ENCODE results near the gene TTN.
"Not testable (repeated sequence)": the region's sequence is repeated elsewhere in the genome, so short reads cannot be mapped to it uniquely, and the experiment has no call there.

Gene TTN

DNA sequence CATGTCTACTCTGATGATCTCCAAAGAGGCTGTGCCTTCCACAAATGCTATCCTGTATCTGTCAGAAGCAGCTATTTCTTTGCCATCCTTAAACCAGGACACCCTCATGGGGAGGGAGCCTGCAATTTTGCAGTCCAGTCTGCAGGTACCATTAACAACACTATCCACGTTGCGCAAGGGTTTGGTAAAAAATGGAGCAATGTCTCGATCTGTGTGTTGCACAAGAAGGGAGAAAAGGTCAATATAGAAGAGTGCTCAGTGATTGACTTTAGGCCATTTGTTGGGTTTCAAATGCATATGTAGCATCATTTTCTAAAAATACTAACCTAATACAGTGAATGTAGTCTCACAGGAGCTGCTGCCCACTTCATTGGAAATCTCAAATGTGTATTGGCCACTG lies 74.3 kb downstream of the TTN start:
- DNase-seq = no peak

DNA sequence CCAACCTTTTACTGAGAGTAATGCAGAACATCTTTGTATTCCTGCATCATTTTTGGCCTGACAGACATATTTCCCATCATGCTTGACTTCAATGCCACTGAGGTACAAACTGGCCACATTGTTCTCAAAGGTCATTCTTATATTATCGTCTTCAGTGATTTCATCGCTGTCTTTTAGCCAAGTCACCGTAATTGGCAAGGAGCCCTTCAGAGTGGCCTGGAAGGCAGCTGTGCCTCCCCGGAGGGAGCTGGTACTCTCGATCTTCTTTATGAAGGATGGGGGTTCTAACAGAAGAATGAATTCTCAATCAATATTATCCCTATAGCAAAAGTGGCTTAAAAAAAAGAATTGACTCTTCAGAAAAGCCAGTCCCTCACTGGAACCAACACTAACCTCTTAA lies 75.9 kb downstream of the TTN start:
- DNase-seq = no peak

DNA sequence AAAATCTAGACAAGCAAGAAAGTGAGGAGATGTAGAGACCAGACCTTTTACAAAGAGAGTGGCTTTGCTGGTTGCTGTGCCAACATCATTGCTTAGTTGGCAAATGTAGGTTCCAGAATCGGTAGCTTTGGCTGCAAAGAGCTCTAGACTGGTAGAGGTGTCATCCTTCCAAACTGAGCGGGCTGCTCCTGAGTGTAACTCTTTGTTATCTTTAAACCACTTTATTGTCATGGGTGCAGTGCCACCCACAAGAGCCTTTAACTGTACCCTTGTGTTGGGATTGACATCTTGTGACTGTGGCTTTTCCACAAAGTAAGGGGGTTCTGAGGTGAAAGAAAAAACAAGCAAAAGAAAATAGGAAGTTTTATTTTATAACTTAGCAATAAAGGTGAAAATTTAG lies 77.2 kb downstream of the TTN start:
- no peak for DNase-seq

DNA sequence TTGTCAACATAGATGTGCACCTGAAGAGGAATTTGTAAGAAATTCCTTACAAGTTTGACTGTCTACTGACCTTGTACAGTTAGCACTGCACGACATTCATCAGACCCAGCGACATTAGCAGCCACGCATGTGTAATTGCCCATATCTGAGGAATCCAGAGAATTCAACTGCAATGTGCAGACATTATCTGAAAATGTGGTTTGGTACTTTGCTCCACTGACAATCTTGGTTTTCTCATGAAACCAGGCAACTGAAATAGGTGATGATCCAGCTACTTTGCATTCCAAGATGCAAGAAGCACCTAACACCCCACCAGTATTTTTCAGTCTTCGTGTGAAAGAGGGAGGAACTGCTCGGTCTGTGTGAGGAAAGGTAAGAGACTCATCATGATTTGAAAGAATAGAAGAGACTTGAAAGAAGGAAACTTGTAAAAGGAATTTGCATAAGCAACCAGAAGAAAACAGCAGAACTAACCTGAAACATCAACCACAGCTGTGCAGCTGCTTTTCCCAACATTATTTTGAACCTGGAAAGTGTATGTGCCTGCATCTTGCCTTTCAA lies 83.4 kb downstream of the TTN start:
- no peak for DNase-seq

DNA sequence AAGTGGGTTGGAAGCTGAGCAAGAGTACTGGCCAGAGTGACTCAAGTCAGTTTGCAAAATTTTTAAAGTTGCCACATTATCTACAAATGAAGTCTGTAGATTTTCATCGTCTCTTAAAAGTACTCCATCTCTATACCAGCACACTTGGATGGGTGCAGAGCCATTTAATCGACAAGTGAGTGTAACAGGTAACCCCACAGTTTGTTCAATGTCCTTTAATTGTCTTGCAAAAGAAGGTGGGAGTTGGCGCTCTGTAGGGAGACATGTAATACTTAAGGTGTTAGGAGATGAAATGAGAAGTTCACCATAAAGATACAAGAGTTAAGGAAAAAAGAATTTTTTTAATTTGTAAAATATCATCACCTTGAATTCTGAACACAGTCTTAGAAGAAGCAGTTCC lies 84.9 kb downstream of the TTN start:
- no peak for DNase-seq

DNA sequence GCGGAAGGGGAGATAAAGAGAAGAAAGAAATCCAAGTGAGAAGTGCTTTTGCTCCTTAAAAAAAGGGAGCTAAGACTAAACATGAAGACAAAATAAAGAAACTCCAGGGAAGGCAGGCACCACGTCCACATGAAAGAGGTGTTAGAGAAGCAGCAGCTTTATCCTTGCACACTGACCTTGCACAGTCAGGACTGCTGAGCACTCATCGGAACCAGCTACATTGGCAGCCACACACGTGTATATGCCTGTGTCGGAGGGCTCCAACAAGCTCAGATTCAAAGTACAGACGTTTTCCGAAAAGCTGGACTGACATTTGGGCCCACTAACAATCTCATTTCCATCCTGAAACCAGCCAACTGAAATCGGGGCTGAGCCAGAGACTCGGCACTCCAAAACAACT lies 88.2 kb downstream of the TTN start:
- DNase-seq = no peak

DNA sequence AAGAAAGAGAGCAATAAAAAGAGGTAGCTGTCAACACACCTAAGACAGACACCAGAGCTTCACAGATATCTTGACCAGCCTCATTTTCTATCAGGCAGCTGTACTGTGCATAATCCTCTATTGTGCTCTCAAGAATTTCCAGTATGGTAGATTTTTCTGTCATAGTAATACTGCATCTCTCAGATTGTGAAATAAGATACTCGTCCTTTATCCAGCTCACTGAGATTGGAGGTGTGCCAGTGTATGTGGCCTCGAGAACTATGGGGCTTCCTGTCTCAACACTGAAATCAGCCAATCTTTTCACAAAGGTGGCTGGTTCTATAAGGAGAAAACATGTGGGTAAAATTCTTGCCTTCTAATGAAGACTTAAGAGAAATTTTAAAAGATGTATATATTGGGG lies 88.9 kb downstream of the TTN start:
- DNase-seq = no peak

DNA sequence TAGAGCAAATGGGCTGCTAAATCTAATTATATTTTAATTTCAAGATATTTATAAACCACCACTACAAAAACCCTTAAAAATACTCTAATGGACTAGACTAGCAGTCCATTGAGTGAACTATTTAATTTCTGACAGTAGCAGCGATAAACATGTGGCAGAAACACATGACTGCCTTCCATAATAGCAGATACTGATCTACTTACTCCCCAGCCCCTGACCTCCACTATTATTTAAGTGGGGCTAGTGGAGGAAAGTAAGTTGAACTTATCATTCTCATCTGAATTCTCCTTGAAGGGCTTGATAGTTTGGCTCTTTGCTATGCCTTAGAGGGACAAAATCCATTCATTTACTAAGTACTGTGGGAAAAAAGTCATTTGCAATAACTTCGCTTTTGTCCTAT lies 90.8 kb downstream of the TTN start:
- DNase-seq = no peak

DNA sequence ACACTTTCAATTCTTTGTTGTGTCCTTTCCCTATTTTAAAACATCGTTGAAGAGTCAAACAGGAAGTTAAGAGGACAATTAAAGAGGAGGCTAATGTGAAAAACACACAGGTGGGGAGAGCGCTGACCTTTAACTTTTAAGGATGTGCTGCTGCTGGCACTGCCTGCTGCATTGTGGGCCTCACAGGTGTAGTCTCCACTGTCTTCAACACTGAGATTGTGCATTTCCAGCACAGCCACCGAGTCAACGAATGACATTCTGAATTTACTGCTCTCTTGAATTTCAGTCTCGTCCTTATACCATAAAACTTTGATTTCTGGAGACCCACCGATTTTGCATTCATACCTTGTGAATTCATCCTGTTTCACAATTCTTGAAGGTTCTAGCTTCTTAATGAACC lies 91.9 kb downstream of the TTN start:
- no peak for DNase-seq

DNA sequence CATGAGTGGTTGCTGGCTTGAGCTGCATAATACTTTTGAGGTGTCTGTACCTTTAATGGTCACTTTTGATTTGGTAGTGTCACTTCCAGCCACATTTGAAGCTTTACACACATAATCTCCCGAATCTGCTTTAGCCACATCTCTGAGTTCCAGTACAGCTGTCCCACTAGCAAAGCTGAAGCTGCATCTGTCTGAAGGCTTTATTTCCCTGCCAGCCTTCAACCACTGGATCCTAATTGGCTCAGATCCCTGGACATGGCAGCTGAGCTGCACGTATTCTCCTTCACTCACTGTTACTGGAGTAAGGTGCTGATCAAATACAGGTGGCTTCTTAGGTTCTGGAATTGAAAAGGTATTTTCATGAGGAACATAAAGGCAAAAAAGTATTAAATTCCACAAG lies 99.7 kb downstream of the TTN start:
- DNase-seq = no peak

DNA sequence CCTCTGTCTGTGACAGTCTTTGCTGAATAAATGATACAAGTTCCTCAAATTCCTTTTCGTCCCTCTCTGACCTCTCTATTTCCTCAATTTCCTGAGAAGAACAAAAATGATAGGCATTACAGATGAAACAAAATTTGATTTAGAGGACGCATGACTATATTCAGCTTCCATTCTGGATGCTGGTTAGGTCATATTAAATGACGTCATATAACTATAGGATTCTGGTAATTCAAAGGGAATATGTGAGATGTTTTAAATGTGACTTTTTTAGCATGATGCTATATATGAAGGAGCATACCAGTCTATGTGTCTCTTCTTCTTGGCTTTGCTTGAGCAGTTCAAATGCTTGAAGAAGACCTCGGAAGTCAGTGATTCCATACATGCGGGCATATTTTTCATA lies 102.3 kb downstream of the TTN start:
- DNase-seq = no peak

DNA sequence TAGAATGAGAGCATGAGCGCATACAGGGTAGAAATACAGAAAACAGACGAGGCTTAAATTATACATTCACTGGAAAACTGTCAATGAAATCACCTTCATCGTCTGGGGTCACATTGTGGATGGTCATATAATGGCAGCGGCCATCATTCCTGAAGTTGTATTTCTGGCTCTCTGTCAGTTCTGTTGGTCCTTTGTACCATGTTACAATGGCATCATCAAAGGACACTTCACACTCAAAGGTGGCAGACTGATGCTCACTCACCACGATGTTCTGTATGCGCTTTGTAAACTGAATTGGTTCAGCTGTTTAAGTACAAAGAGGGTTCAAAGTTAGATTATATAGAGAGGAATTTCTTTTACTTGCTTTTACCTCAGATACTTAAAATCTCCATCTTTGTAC lies 104.9 kb downstream of the TTN start:
- no peak for DNase-seq

DNA sequence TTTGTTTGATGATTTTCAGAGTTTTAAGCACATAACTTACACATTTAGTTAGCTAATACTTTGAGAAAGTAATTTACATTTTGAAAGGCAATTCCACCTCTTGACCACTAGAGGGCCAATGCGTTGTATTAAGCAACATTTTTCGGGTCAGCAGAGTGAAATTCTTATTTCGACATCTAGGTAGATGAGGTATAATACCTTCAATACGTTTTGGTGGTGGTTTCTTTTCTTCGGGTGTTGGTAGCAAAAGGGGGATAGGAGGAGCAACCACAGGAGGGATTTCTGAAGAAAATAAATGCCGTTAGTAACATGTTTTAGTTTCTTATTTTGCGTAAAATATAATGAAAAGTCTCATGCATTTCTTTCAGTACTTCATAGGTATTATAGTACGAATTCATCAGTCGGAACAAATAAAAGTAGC lies 106.3 kb downstream of the TTN start:
- no peak for DNase-seq

DNA sequence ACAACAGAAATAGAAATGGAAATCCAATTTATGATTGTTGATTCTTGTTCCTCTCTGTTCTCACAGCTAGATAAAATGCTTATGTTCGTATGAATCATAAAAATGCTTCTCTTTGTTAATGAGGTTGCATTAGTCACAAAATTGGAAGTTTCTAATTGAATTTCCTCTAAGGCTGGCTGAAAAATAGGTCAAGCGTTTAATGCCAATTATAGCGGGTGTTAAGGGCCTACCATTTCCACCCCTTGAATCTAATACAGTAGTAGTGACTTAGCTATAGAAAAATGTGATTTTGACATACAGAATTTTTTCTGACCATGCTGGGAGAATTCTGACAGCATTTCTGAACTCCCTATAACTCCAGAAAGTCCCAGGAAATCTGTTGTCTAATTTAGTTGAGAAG lies 107.1 kb downstream of the TTN start:
- DNase-seq = no peak

DNA sequence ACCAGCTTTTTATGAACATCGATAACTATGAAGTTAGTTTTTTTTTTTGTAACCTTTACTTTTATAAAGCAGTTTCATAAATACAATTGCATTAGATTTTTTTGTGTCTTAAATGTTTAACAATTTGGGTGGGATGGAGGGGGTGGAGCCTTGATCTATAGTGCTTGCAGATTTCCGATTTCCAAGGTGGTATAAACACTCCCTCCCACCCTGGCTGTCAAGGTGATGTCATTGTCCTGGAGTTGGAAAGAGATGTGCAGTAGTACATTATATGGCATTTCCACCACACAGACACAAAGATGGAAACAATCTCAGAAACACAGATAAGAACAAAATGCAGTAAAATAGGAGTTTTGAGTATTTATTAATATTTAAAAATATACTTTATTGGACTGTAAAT lies 114.4 kb downstream of the TTN start:
- DNase-seq = no peak

DNA sequence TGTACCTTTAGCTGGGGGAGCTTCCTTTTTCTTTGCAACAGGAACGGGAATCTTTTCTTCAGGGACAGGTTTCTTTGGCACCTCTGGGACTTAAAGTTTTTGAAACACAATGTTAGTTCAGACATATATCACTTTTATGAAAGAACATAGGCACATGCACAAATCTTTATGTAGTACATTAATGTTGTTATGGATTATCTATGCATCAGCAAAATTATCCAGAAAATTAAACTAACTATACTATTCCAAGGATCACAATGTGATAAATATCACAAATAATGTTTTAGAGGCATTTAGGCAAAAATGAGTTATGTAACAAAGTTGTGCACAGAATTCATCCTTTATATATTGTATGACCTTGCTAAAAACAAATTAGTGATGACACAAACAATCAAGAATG lies 117.4 kb downstream of the TTN start:
- DNase-seq = no peak

DNA sequence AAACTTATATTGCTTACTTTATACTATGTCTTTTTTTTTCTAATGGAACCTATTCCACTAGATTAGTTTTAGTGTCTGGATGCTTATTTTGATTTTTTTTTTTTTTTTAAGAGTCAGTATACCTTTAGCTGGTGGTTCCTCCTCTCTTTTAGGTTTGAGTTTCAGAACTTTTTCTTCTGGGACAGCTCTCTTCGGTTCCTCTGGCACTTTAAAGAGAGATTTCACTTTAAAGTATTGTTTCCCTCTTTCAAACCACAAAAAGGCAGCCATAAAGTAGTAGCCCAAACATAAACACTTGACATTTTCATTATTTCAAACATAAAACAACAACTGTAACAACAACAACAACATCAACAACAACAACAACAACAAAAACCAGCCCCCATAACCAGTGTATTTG lies 123.3 kb downstream of the TTN start:
- no peak for DNase-seq

DNA sequence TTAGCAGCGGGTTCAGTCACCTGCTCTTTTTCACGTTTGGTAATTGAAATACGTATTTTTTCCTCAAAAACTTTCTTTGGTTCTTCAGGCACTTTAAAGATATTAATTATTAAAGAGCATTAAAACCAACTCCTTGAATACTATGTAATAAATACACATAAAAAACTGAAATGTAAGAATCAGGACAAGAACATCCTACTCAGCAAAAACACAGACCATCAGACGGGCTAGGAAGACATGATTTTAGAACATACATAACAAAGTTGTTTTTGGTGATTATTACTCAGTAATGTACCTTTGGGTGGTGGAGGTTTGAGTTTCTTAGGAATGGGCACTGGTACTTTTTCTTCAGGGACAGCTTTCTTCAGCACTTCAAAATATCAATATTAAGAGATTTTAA lies 126.1 kb downstream of the TTN start:
- DNase-seq = no peak

DNA sequence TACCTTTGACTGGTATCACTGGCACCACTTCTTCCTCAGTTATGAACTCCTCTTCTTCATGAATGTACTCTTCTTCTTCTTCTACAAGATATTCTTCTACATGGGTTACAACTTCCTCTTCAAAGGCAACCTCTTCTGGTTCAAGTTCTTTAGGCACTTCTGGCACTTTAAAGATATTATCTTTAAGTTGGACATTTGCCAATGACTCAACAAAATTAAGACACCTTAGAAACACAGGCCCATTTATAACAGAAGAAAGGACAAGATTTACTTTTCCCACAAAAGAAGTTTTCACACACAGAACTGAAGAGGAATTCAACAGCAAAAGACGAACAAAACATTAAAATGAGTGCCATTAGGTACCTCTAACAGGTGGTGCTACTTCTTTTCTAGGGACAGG lies 127.3 kb downstream of the TTN start:
- DNase-seq = no peak

DNA sequence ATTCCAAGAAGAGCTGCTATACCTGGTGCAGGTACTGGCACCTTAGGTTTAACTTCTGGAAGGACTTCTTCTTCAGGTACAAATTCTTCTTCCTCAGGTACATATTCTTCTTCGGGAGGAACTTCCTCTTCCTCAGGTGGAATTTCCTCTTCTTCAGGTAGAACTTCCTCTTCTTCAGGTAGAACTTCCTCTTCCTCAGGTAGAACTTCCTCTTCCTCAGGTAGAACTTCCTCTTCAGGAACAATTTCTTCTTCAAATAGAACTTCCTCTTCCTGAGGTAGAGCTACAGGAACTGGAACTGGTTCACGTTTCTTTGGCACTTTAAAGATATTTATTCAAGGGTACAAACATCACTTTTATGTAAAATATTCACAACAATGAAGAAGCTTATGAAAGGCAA lies 129.6 kb downstream of the TTN start:
- no peak for DNase-seq

DNA sequence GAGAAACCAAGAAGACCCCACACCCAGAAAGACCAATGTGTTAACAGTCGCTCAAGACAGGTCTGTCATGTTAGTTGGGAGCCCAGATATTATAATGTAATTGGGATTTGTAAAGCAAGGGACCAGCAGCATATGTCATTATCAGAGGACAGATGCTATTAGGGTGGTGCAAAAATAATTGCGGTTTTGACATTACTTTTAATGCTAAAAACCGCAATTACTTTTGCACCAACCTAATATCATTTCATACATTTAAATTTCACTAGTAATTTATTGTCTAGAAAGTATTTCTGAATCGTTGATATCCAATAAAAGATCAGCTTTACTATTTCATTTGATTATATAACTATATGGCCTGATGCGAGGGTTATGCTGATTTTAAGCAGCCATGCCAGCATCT lies 131.2 kb downstream of the TTN start:
- DNase-seq = no peak

DNA sequence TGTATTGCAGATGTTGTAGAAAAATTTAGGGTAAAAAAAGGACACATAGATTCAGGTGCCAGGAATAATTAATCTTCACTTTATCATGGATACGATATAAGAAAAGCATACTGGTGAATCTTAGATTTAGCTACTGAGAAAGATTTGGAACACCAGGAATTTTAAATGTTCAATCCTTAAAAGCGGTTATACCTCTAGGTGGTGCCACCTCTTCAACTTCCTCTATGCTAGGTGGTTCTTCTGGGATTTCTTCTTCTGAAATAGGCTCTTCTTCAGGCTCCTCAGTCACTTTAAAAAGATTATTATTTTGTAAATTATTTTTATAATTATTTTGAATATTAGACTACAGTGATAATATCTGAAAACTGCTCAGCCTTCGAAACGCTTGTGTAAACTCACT lies 133.1 kb downstream of the TTN start:
- no peak for DNase-seq

DNA sequence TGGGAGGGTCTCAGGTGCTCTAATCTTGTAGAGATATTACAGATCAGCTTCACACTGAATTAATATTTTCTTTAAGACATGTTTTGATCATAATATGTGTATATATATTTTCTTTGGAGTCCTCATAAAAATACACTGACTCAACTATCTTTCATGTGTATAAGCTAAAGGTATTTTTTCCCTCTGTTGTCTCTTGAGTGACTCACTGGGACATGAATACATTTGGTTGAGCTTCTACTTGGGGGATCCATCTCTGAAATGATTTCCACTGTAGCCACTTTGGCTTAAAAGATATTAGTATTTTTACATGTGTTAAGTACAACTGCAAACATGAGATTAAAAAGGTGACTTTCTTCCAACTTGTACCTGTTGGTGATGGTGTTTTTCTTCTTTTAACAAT lies 140.8 kb downstream of the TTN start:
- DNase-seq = no peak

DNA sequence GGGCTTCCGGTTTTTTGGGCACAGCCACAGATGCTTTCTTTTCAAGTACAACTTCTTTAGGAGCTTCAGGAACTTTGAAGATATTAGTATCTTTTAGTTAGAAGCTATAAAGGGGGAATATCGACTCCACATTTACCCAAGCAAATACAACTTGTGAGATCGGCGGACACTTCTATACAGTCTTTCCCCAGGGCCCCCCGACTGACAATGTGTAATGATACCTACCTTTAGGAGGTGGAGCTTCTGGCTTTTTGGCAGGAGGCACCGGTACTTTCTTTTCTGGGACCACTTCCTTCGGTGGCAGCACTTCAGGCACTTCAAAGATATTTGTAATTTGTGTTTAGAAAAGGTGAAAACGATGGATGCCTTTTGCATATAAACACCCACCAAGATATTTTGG lies 148.7 kb downstream of the TTN start:
- not testable (repeated sequence) for DNase-seq

DNA sequence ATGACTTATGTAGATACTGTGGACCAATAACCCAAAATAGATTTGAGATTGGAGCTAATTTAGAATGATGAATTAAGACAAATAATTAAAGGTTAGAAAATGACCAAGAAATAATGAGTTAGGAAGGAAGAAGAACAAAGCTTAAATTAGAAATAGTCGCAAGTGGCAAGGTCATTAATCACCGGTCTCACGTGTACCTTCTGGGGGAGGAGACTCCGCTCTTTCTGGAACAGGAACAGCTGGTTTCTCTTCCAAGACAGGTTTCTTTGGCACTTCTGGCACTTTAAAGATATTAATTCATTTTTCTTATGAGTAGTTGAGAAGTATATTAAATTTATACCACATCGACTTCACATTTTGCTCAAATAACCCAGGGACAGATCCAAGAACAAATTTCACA lies 156.7 kb downstream of the TTN start:
- DNase-seq = no peak

DNA sequence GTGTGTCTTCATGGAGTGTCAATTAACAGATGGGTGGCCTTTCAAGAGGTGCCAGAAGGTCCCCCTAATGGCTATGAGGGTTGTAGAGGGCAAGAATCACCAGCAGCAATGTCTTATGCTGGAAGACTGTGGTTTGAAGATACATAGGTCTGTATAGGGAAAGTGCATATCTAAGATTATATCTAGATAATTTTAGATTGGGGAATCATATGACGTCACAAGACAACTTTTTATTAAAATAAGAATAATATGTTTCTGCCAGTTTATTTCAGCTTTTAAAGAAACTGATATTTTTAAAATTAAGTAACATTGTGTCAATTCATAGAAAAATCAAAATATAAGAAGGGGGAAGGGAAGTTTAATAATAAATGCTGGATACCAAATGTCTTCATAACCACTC lies 162.3 kb downstream of the TTN start:
- DNase-seq = no peak
